ENCODE data around the gene HLX.

The HLX gene

GRCh38 chr1:220905650-220906560, 26.7 kb downstream of the HLX start:
- TF ChIP-seq CTCF (IDR thresholded peaks at IDR 0.05; ENCODE audit: low read depth, low read length, missing control alignments) = no peak
- H3K4me3 ChIP-seq (ENCODE audit: low read depth, low read length) = no peak overlapping the region
- H3K36me3 ChIP-seq (replicated peaks) = no peaks in the 10 kb centered on the region
- no peaks in the 10 kb centered on the region for H3K27me3 ChIP-seq (replicated peaks)
- H3K27ac ChIP-seq = no peak overlapping the region
- no peak for DNase-seq
- in situ Hi-C loops (cut with HindIII; ENCODE audit: low pct_ligation_motif_present, low sequenced_read_pairs) = no loop called here

GRCh38 chr1:220906561-220907334, 27.5 kb downstream of the HLX start:
- Histone ChIP-seq H3K4me3 (ENCODE audit: low read depth, low read length) (no peak overlapping the region), H3K36me3 (replicated peaks) (no peaks in the 10 kb centered on the region), H3K27ac (no peak overlapping the region), H3K27me3 (replicated peaks) (no peaks in the 10 kb centered on the region)
- TF ChIP-seq CTCF (IDR thresholded peaks at IDR 0.05; ENCODE audit: low read depth, low read length, missing control alignments) = no peak
- in situ Hi-C loops (cut with HindIII; ENCODE audit: low pct_ligation_motif_present, low sequenced_read_pairs) = no loop called here
- DNase-seq = no peak

DNA sequence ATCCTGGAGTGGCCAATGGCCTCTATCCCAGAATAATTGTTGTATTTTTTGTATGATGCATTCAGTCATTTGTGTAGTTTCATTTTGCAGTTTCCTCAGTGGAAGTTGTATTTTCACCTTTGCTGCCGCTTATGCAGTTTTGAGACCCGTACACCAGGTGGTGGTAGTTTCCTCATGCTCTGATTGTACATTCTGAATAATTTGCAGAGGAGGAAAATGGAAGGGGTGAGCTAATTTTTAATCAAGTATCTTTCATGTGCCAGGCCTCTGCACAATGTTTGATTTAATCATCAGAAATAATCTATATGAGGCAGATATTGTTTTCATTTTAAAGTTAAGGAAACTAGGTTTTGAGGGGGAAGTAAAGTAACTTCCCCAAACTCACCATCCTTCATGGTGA, 29.5 kb downstream of the HLX start:
- DNase-seq = no peak
- TF ChIP-seq CTCF (IDR thresholded peaks at IDR 0.05; ENCODE audit: low read depth, low read length, missing control alignments) = peak; percentile 63
- Histone ChIP-seq H3K27me3 (replicated peaks) (no peaks in the 10 kb centered on the region), H3K27ac (no peak overlapping the region), H3K36me3 (replicated peaks) (no peaks in the 10 kb centered on the region), H3K4me3 (ENCODE audit: low read depth, low read length) (no peak overlapping the region)
- in situ Hi-C loops (cut with HindIII; ENCODE audit: low pct_ligation_motif_present, low sequenced_read_pairs) = no loop called here

DNA sequence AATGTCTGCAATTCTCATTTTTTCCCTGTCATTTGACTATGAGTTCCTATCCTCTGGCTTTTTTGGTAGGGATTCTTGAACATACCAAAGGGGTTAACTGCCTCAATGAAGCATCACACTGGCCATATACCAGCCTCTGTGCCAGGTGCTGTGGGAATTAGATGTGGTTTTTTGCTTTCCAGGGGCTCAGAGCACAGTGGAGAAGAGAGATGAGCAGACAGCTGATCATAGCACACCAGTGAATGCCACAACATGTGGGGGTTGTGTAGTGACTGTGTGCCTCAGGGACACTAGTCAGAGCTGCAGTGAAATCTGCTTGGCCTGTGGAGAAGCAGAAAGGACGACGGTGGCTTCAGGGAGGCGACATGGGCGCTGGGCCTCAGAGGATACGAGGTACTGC, 30.8 kb downstream of the HLX start:
- TF ChIP-seq CTCF (IDR thresholded peaks at IDR 0.05; ENCODE audit: low read depth, low read length, missing control alignments) = no peak
- Histone ChIP-seq H3K4me3 (ENCODE audit: low read depth, low read length) (no peak overlapping the region), H3K27ac (no peak overlapping the region), H3K27me3 (replicated peaks) (no peaks in the 10 kb centered on the region), H3K36me3 (replicated peaks) (no peaks in the 10 kb centered on the region)
- in situ Hi-C loops (cut with HindIII; ENCODE audit: low pct_ligation_motif_present, low sequenced_read_pairs) = no loop called here
- no peak for DNase-seq

GRCh38 chr1:220914283-220915116, 35.3 kb downstream of the HLX start:
- Histone ChIP-seq H3K27ac (no peak overlapping the region), H3K27me3 (replicated peaks) (no peaks in the 10 kb centered on the region), H3K36me3 (replicated peaks) (no peaks in the 10 kb centered on the region), H3K4me3 (ENCODE audit: low read depth, low read length) (no peak overlapping the region)
- in situ Hi-C loops (cut with HindIII; ENCODE audit: low pct_ligation_motif_present, low sequenced_read_pairs) = no loop called here
- no peak for TF ChIP-seq CTCF (IDR thresholded peaks at IDR 0.05; ENCODE audit: low read depth, low read length, missing control alignments)
- DNase-seq = no peak

All from brain microvascular endothelial cell (primary cell).